Choroid plexus epithelial cell (primary cell): ENCODE measurements around the gene SETDB1.
A peak's percentile ranks its signal among the peaks of the same experiment; 100 is the strongest.

Source experiments
- DNase-seq: peaks from one replicate; pipeline ENCODE4 v3.0.0-alpha.2; 2010; ENCODE audit warnings: low read depth
- H3K4me3 ChIP-seq: 2 replicates; pipeline ENCODE4 v1.5.1; 2011; ENCODE audit warnings: low read depth, mild to moderate bottlenecking, control low read depth, low read length, moderate library complexity
- TF ChIP-seq, protein P1 (sequence below): conservative IDR thresholded peaks from 2 replicates; pipeline ENCODE4 v1.5.1; 2011; ENCODE audit warnings: low read depth, mild to moderate bottlenecking, control low read depth, inconsistent platforms, low read length, moderate library complexity

The SETDB1 gene

DNA sequence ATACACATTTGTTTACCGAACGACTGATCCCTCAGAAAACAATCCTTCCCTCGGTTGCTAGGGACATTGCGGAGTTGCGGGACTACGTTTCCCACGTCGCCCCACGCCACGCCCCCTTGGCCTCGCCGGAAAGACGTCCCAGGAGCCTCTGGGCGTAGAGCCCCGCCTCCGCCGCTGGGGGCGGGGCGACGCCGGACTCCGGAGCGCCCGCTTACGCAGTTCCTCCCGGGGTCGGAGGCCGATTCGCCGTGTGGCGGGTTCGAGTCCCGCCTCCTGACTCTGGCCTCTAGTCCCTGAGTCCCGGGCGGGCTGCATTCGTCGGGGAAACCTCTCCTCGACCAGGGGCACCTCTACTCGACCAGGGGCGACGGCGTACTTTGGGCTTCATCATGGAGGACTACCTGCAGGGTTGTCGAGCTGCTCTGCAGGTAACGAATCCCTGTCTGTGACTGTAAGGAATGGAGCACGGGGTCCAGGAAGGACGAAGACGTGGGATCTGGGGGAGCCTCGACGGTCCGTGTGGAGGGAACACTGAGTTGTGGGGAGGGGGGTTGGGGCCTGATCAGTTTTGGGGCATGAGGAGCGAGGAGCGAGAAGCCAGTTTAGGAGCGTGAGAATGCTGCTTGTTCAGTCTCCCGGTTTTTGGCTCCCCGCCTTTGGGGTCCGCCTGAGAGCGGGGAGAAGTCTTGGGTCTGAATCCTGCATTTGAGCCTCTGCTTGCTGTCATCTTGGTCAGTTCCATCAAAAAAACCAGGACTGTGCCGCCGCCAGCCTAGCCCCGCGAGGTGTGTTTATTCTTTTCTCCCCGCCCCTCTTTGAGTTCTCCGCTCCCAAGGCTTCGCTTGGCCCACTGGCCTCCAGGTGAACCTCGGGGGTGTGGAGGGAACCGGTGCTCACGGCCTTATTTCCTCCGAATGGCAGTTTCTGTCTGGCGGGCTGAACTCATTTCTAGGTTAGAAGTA is 82.4 kb downstream of the SETDB1 start, which contains the start of gene PRUNE1:
Gene PRUNE1 (plus strand): TSS at position 206 of the 962 bp plus-strand sequence. CDS start 184 bp downstream, at position 390.
- TF ChIP-seq, protein P1, sequence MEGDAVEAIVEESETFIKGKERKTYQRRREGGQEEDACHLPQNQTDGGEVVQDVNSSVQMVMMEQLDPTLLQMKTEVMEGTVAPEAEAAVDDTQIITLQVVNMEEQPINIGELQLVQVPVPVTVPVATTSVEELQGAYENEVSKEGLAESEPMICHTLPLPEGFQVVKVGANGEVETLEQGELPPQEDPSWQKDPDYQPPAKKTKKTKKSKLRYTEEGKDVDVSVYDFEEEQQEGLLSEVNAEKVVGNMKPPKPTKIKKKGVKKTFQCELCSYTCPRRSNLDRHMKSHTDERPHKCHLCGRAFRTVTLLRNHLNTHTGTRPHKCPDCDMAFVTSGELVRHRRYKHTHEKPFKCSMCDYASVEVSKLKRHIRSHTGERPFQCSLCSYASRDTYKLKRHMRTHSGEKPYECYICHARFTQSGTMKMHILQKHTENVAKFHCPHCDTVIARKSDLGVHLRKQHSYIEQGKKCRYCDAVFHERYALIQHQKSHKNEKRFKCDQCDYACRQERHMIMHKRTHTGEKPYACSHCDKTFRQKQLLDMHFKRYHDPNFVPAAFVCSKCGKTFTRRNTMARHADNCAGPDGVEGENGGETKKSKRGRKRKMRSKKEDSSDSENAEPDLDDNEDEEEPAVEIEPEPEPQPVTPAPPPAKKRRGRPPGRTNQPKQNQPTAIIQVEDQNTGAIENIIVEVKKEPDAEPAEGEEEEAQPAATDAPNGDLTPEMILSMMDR, result no peak
- DNase-seq, result peak; percentile 98
- peak within 1 kb of the TSS; percentile 94 for H3K4me3 ChIP-seq

DNA sequence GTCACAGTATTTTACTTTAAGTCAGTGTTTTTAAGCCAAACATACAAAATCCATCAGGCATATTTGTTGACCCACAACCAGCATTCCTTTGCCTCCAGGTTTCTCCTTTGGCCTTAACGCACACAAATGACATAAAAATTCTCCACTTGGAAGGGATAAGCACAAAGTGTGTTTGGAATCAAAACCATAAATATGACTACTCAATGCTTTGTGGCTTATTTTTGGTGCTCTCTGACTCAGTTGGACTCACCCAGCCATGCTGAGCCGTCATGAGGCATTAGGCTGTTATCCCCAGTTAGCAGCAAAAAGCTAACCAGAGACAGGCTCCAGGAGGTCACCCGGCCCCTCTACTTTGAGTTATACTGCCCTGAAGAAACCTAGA is 83.0 kb downstream of the SETDB1 start:
- TF ChIP-seq, protein P1, result no peak
- DNase-seq, result peak; percentile 44
- peak overlapping the region; percentile 94 for H3K4me3 ChIP-seq

DNA sequence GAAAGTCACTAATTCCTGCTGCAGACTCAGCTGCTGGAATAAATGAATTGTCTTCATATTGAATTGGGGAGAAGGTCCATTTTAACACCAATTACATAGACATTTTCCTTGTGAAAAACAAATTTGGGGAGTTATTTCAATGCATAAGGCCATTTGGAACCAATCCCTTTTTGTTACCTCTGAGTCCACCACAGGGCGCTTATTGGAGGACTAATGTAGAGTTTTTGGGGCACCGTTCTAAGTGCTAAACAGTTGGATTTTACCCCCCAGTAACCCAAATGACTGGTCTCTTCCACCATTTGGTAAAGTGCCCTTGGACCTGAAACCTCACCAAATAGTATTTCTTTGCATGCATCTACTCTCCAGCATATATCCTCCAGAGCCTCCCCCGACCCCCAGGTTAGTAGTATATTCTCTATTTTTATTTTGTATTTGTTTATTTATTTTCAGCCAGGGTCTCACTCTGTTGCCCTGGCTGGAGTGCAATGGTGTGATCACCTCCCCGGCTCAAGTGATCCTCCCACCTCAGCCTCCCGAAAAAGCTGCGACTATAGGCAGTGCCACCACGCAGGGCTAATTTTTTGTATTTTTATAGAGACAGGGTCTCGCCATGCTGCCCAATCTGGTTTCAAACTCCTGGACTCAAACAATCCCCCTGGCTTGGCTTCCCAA is 83.6 kb downstream of the SETDB1 start:
- no peak for DNase-seq
- H3K4me3 ChIP-seq, result no peak overlapping the region
- TF ChIP-seq, protein P1, result no peak

DNA sequence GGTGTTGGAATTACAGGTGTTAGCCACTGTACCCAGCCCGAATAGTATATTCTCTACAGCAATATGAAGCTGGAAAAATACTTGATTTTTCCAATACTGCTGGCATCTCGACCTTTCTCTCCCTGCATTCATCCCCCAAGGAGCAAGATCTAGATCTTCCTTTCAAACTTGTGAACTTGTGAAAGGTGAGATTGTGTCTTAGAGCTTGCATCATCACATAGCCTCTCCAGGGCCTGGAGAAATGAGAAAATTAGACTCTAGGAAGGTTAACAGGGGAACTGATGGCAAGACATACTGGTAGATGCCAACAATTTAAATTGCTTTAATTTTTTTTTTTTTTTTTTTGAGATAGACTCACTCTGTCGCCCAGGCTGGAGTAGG is 84.2 kb downstream of the SETDB1 start:
- DNase-seq, result no peak

DNA sequence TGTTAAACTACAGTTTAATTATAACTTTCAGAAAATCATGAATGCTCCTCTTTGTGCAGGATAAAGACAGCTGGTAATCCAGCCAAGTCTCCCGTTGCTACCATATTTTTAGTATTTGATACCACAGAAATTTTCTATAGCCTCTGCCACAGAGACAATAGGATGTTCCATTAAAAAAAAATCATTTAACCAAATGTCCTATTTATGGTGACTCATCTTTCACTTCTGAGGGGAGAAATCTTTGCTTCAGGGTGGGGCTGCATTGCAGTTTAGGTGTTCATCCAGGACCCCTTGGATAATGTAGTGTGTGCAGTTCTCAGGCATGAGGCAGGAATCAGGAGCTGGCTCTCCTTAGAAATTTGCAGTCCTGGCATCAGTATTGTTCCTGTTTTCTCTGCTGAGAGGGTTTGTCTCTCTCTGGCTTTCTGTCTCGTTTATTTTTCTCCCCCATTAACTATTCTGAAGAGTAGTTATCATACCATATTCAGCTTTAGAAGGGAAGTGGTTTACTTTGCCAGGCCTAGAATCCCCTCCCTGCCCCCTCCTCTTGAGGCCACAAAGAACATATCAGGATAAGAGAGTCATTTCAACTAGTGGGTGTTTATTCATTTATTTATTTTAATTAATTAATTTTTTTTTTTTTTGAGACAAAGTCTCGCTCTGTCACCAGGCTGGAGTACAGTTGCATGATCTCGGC is 85.1 kb downstream of the SETDB1 start:
- no peak overlapping the region for H3K4me3 ChIP-seq
- TF ChIP-seq, protein P1, result no peak
- no peak for DNase-seq

More for the DNA sequence above, 84.2 kb downstream of the SETDB1 start:
- H3K4me3 ChIP-seq, result no peak overlapping the region
- TF ChIP-seq, protein P1, result no peak

DNA sequence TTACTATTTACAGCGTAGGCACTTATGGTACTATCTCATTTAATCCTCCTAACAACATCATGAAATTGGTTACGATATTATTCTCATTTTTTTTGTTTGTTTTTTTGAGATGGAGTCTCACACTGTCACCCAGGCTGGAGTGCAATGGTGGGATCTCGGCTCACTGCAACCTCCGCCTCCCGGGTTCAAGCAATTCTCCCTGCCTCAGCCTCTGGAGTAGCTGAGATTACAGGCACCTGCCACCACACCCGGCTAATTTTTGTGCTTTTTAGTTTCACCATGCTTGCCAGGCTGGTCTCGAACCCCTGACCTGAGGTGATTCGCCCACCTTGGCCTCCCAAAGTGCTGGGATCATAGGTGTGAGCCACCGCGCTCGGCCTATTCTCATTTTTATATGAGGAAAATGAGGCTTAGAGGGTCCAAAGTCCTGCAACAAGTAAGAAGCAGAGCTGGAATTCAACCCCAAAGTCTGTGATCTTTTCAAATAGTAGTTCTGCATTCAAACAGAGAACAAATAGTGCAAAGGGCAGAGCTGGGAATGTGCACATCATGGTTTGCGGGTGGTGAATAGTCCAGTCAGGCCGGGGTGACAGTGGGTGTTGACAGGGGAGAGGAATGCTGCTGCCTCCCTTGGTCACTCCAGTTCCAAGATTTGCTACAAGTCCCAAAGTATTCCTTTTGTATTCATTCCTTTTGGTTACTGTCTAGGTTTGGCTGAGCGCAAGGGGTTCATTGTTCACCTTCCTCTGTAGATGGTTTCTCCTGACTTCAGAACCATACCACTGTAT is 86.7 kb downstream of the SETDB1 start:
- DNase-seq, result peak; percentile 88
- TF ChIP-seq, protein P1, result no peak
- H3K4me3 ChIP-seq, result no peak overlapping the region
